ENCODE measurements around the gene NEURL1.

NEURL1 gene

DNA sequence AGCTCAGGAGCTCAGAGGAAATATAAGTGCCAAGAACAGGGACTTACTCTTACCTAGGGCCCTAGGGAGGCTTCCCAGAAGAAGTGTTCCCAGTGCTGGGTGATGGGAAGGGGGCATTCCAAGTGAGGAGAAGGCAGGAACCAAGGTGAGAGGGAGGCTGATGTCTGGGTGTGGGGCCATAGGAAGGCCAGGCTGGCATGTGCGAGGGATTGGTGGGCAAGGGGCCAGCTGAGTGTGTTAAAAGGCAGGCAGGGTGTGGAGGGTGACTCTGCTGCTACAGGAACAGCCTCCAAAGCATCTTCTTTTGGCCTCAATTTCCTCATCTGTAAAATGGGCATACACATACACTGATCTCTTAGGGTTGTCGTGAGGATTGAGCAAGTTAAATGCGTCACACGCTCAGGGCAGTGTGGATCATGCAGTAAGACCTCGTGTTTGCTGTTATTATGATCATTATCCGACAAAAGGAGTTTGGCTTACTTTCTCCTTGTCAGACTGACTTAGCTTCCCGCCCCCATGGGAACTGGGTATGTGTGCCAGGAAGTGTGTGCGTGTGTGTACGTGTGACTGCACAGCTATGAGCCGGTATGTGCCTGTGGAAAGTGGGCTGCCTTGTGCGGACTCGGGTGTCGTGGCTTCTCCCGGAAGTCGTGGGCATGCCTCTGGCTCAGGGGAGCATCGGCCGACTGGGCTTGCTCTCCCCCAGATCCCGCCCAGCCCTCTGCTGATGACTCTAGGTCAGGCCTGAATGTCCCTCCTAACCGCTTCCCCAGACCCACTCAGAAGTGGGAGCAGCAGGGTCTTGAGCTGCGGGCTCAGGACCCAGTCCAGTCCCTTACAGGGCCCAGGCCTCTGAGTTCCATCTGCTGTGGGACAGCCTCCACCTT lies 59.6 kb downstream of the NEURL1 start:
- no peak for DNase-seq
- no peaks in the 10 kb centered on the region for H3K27me3 ChIP-seq (replicated peaks; ENCODE audit: control insufficient read depth, insufficient read depth, low read length, poor library complexity, severe bottlenecking)
- H3K4me3 ChIP-seq (ENCODE audit: insufficient read depth, low read depth, low read length, poor library complexity, severe bottlenecking): no peak overlapping the region
- H3K4me1 ChIP-seq (ENCODE audit: control insufficient read depth, insufficient read depth, low read length, poor library complexity, severe bottlenecking): no peaks in the 10 kb centered on the region
- no peaks in the 10 kb centered on the region for H3K36me3 ChIP-seq (ENCODE audit: control insufficient read depth, insufficient read depth, low read length)
- no peak overlapping the region for H3K27ac ChIP-seq (ENCODE audit: insufficient read depth, low read length, poor library complexity, severe bottlenecking)
- no peaks in the 10 kb centered on the region for H3K9me3 ChIP-seq (ENCODE audit: control insufficient read depth, low read length)

DNA sequence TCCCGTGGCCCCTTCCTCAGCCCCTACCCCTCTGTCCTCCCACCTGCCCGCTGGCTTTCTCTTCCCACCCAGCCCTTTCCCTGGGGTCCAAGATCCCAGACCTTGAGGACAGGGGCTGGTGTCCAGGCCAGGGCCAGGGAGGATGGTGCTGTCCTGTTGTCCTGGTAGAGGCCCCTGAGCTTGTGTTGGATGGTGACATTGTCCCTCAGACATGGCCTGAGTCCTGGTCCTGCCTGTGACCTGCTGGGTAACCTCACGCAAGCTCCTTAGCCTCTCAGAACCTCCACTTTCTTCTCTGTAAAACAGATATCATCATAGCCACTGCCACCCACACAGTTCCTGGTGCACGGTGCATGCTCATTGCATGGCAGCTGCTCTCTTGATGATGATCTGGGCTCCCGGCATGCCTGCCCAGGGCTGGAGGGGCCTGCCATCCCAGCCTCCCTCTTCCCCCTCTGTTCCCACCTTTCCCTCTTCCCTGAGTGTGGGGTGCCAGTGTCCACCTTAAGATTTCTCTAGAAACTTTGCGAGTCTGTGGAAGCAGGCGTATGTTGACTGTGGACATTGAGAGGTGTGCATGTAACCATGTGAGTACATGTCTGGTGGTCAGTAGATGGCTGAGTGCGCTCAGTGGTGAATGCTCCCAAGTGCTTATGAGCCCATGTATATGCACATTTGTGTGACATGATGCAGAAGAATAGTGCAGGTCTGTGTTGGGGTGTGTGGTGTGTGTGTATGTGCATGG lies 60.4 kb downstream of the NEURL1 start:
- H3K4me3 ChIP-seq (ENCODE audit: insufficient read depth, low read depth, low read length, poor library complexity, severe bottlenecking): no peak overlapping the region
- DNase-seq: no peak

DNA sequence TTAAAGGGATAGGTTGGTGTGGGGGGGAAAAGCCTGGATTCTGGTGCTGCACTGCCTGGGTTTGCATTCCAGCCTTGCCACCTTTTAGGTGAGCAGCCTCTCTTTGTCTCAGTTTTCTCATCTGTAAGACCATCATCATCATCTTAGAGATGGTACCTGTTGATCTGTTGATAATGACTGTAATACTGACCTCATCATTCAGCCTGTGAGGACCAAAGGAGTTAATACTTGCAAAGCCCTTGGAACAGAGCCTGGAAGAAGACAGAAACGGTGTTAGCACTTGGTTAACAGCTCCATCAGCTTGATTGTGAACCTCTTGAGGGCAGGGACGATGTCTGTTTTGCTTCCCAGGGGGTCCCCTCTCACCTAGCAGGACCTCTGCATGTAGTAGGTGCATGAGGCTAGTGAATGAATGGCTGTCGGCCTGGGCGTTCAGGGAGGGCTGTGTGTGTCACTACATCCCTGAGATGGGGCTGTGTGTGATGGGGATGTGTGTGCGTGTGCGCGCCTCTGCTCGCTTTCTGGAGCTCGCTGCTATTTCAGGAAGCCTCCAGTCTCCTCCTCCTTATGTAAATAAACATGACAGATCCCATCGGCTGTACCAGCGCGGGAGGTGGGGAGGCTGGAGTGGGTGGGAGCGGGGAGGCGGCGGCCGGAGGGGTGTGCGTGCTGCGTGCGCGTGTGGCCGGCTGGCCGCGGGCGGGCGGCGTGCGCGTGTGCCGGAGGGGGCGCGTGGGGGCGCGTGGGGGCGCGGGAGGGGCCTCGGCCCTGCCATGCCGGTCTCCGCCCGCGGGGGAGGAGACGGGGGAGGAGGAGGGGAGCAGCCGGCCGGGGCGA lies 61.2 kb downstream of the NEURL1 start:
- Histone ChIP-seq H3K36me3 (ENCODE audit: control insufficient read depth, insufficient read depth, low read length) (no peaks in the 10 kb centered on the region), H3K9me3 (ENCODE audit: control insufficient read depth, low read length) (no peaks in the 10 kb centered on the region), H3K27me3 (replicated peaks; ENCODE audit: control insufficient read depth, insufficient read depth, low read length, poor library complexity, severe bottlenecking) (no peaks in the 10 kb centered on the region), H3K4me1 (ENCODE audit: control insufficient read depth, insufficient read depth, low read length, poor library complexity, severe bottlenecking) (no peaks in the 10 kb centered on the region), H3K27ac (ENCODE audit: insufficient read depth, low read length, poor library complexity, severe bottlenecking) (no peak overlapping the region), H3K4me3 (ENCODE audit: insufficient read depth, low read depth, low read length, poor library complexity, severe bottlenecking) (no peak overlapping the region)
- no peak for DNase-seq

More for the DNA sequence above, 60.4 kb downstream of the NEURL1 start:
- Histone ChIP-seq H3K4me1 (ENCODE audit: control insufficient read depth, insufficient read depth, low read length, poor library complexity, severe bottlenecking) (no peaks in the 10 kb centered on the region), H3K27ac (ENCODE audit: insufficient read depth, low read length, poor library complexity, severe bottlenecking) (no peak overlapping the region), H3K27me3 (replicated peaks; ENCODE audit: control insufficient read depth, insufficient read depth, low read length, poor library complexity, severe bottlenecking) (no peaks in the 10 kb centered on the region), H3K9me3 (ENCODE audit: control insufficient read depth, low read length) (no peaks in the 10 kb centered on the region), H3K36me3 (ENCODE audit: control insufficient read depth, insufficient read depth, low read length) (no peaks in the 10 kb centered on the region)

DNA sequence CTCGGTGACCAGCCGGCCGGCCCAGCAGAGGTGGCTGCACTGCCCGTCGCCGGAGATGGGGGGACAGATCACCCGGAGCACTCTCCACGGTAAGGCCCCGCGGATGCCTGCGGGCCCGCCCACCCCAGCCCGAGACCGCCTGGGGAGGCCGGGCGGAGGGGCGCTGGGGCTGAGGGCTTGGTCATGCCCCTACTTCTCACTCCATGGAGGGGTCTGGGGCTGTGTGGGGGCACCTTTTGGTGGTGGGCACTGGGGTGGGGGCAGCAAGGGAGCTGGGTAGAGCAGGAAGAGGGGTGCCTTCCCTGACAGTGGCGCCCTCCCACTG lies 61.8 kb downstream of the NEURL1 start:
- Histone ChIP-seq H3K27me3 (replicated peaks; ENCODE audit: control insufficient read depth, insufficient read depth, low read length, poor library complexity, severe bottlenecking) (no peaks in the 10 kb centered on the region), H3K36me3 (ENCODE audit: control insufficient read depth, insufficient read depth, low read length) (no peaks in the 10 kb centered on the region), H3K4me1 (ENCODE audit: control insufficient read depth, insufficient read depth, low read length, poor library complexity, severe bottlenecking) (no peaks in the 10 kb centered on the region), H3K4me3 (ENCODE audit: insufficient read depth, low read depth, low read length, poor library complexity, severe bottlenecking) (no peak overlapping the region), H3K9me3 (ENCODE audit: control insufficient read depth, low read length) (no peaks in the 10 kb centered on the region), H3K27ac (ENCODE audit: insufficient read depth, low read length, poor library complexity, severe bottlenecking) (no peak overlapping the region)
- no peak for DNase-seq

DNA sequence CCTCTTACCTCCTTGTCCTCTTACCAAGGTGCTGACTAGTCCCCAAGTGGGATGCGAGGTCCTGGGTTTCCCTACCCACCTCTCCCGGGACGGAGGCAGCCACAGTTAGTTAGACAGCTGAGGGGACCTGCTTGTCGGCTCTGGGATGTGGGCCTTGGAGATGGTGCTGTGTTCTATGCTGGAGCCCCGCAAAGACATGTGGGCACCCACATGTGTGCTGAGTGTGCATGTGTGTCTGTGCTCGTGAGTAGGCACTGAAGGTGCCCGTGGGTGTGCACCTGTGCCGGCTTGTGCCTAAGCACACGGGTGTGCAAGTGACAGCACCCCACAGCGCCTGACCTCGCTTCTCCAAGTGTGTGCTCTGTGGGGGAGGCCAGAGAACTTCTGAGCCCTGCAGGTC lies 62.2 kb downstream of the NEURL1 start:
- H3K27ac ChIP-seq (ENCODE audit: insufficient read depth, low read length, poor library complexity, severe bottlenecking): no peak overlapping the region
- no peak for DNase-seq
- no peaks in the 10 kb centered on the region for H3K9me3 ChIP-seq (ENCODE audit: control insufficient read depth, low read length)
- no peaks in the 10 kb centered on the region for H3K36me3 ChIP-seq (ENCODE audit: control insufficient read depth, insufficient read depth, low read length)
- no peaks in the 10 kb centered on the region for H3K27me3 ChIP-seq (replicated peaks; ENCODE audit: control insufficient read depth, insufficient read depth, low read length, poor library complexity, severe bottlenecking)
- H3K4me1 ChIP-seq (ENCODE audit: control insufficient read depth, insufficient read depth, low read length, poor library complexity, severe bottlenecking): no peaks in the 10 kb centered on the region
- H3K4me3 ChIP-seq (ENCODE audit: insufficient read depth, low read depth, low read length, poor library complexity, severe bottlenecking): no peak overlapping the region

DNA sequence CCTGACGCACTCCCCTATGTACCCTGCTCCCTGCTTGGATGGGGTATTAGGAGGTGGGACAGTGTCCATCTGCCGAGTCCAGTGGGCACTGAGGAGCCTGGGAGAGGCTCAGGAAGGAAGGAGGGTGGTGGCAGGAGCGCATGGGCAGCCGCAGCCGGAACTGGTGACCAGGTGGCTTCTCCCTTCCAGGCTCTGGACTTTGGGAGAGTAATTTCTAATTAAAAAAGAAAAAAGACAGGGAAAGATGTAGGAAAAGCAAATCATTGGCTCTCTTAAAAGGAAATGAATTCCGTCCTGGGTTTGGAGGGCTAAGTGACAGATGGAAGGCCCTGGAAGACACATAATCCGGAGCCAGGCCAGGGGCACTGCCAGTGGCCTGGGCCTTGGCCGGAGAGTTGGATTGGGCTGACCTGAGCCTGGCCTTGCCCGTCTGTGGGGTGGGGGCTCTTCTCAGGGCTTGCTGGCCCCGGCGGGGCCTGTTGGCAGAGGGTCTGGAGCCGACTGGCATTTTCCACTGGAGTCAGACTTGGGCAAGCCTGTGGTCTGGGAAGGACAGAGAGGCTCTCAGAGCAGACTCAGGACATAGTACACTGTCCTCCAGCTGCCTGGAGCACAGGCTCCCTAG lies 63.0 kb downstream of the NEURL1 start:
- Histone ChIP-seq H3K27me3 (replicated peaks; ENCODE audit: control insufficient read depth, insufficient read depth, low read length, poor library complexity, severe bottlenecking) (no peaks in the 10 kb centered on the region), H3K4me3 (ENCODE audit: insufficient read depth, low read depth, low read length, poor library complexity, severe bottlenecking) (no peak overlapping the region), H3K4me1 (ENCODE audit: control insufficient read depth, insufficient read depth, low read length, poor library complexity, severe bottlenecking) (no peaks in the 10 kb centered on the region), H3K9me3 (ENCODE audit: control insufficient read depth, low read length) (no peaks in the 10 kb centered on the region), H3K36me3 (ENCODE audit: control insufficient read depth, insufficient read depth, low read length) (no peaks in the 10 kb centered on the region), H3K27ac (ENCODE audit: insufficient read depth, low read length, poor library complexity, severe bottlenecking) (no peak overlapping the region)
- DNase-seq: no peak

DNA sequence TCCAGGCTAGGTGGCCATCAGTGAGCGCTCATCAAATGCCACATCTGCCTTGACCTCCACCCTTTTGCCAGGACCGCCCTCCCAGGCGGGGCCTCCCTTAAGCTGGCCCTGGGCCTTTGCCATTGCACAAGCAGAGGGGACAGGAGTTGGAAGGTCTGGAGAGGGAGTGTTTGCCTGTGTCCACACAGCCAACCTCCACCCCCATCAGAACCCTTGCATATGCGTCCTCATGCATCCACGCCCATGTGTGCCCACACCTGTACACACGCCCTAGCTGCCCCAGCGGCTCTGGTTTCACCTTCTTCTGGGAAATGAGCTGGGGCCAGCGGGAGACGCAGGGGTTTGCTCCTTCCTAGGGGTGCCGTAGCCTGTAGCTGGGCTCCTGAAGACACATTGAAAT lies 64.0 kb downstream of the NEURL1 start:
- DNase-seq: no peak
- H3K27ac ChIP-seq (ENCODE audit: insufficient read depth, low read length, poor library complexity, severe bottlenecking): no peak overlapping the region
- H3K4me1 ChIP-seq (ENCODE audit: control insufficient read depth, insufficient read depth, low read length, poor library complexity, severe bottlenecking): no peaks in the 10 kb centered on the region
- no peaks in the 10 kb centered on the region for H3K9me3 ChIP-seq (ENCODE audit: control insufficient read depth, low read length)
- no peaks in the 10 kb centered on the region for H3K27me3 ChIP-seq (replicated peaks; ENCODE audit: control insufficient read depth, insufficient read depth, low read length, poor library complexity, severe bottlenecking)
- no peaks in the 10 kb centered on the region for H3K36me3 ChIP-seq (ENCODE audit: control insufficient read depth, insufficient read depth, low read length)
- no peak overlapping the region for H3K4me3 ChIP-seq (ENCODE audit: insufficient read depth, low read depth, low read length, poor library complexity, severe bottlenecking)

DNA sequence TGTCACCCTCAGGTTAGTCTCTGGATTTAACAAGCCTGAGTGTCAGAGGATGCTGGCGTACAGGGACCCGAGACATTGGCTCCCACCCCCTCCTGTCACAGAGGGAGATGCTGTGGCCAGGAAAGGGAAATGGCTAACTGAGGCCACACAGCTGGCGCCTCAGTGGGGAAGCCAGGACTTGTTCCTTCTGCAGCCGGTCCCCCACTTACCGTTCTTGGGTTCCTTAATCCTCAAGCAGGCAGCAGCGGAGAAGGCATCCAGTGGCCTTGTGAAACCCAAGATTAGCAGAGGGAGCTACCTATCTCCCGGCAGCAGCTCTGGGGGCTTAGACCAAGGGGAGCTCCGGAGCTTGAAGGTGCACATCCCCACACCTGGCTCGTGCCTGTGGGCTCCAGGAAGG lies 65.4 kb downstream of the NEURL1 start:
- H3K4me3 ChIP-seq (ENCODE audit: insufficient read depth, low read depth, low read length, poor library complexity, severe bottlenecking): no peak overlapping the region
- H3K36me3 ChIP-seq (ENCODE audit: control insufficient read depth, insufficient read depth, low read length): no peaks in the 10 kb centered on the region
- no peaks in the 10 kb centered on the region for H3K4me1 ChIP-seq (ENCODE audit: control insufficient read depth, insufficient read depth, low read length, poor library complexity, severe bottlenecking)
- H3K27me3 ChIP-seq (replicated peaks; ENCODE audit: control insufficient read depth, insufficient read depth, low read length, poor library complexity, severe bottlenecking): no peaks in the 10 kb centered on the region
- H3K9me3 ChIP-seq (ENCODE audit: control insufficient read depth, low read length): no peaks in the 10 kb centered on the region
- no peak overlapping the region for H3K27ac ChIP-seq (ENCODE audit: insufficient read depth, low read length, poor library complexity, severe bottlenecking)
- no peak for DNase-seq

DNA sequence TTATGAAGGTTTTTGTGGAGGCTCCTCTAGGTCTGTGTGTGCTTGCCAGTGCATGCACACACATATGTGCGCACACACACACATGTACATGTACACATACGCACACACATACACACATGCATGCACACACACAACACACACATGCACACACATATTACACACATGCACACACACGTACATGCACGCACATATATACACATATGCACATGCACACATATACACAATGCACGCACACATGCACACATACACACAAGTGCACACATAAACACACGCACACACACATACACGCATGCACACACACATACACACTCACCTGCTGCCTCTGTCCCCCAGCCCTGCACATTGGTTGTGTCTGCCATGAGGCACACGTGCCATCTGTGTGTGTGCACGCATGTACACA lies 66.3 kb downstream of the NEURL1 start:
- H3K4me1 ChIP-seq (ENCODE audit: control insufficient read depth, insufficient read depth, low read length, poor library complexity, severe bottlenecking): no peaks in the 10 kb centered on the region
- no peaks in the 10 kb centered on the region for H3K27me3 ChIP-seq (replicated peaks; ENCODE audit: control insufficient read depth, insufficient read depth, low read length, poor library complexity, severe bottlenecking)
- H3K9me3 ChIP-seq (ENCODE audit: control insufficient read depth, low read length): no peaks in the 10 kb centered on the region
- no peak overlapping the region for H3K27ac ChIP-seq (ENCODE audit: insufficient read depth, low read length, poor library complexity, severe bottlenecking)
- no peaks in the 10 kb centered on the region for H3K36me3 ChIP-seq (ENCODE audit: control insufficient read depth, insufficient read depth, low read length)
- H3K4me3 ChIP-seq (ENCODE audit: insufficient read depth, low read depth, low read length, poor library complexity, severe bottlenecking): no peak overlapping the region
- no peak for DNase-seq

Data from effector memory CD4-positive, alpha-beta T cell (primary cell).